ENCODE results near the gene SPAG6. TPM values are rescaled to one million over a fixed set of nuclear protein-coding genes. Genes with fewer than 3 reads are reported as not detected.

Gene SPAG6
- total and polyA plus RNA-seq, 2 of the 8 experiments (the other 6 are each of a cell fraction or from before 2014, with no cell fraction given) = 0.14 TPM; not detected in 1

DNA sequence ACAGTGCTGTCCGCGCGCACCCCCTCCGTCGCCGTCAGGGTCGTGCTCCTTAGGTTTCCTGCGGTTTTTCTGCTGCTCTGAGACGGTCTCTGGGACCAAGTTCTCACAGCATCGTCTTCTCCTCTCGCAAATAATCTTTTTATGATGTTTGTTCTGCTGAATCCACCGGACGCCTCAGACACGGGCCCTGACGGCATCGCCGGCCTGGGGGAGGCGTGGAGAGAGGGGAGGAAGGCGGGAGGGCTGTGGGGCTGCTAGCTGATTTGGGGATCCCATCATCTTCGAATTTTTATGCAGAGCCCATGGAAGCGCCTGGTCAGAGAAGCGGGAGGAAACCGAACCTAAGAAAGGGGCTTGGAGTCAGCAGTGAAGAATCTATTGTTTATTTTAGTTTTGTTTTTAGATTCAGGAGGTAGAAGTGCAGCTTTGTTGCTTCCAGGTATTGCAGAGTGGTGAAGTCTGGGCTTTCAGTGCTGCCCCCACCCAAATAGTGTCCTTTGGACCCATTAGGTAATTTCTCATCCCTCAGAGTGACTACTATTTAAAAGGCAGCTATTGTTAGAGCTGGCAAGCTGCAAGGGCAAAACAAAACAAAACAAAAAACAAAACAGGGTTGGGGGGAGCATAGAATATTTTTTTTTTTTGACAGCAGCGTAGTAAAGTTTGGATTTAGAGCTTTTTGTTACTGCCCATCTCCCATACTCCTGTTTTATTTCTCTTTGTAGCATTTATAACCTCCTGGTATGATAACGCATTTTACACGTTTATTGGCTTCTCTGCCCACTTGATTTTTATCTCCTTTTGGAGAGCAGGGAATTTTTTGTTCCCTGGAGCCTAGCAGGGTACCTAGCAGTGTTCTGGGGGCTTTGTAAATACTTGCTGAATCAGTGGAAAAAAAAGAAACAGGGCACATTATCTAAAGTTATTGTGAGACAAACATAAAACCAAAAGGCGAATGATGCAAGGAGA is 92.6 kb downstream of the SPAG6 start:
- Histone ChIP-seq H2AFZ (ENCODE audit: low read length) (peak overlapping the region; percentile 64; the same call in 1 of the 2 replicates), H3K27me3 (replicated peaks in 1 of 4; ENCODE audit: control insufficient read depth in 3 of 4, extremely low read depth in 1 of 4, insufficient read depth in 3 of 4, low read length in 3 of 4) (peaks cover 21 to 56% (median 45%) of the 10 kb centered on the region in 4 experiments)
- FAIRE-seq = no peak

More for the DNA sequence above, 92.6 kb downstream of the SPAG6 start:
- Histone ChIP-seq H2BK12ac (ENCODE audit: low read depth, low read length) (no peak overlapping the region), H3K23me2 (ENCODE audit: low read depth, low read length) (peaks cover 11% of the 10 kb centered on the region; the same call in 1 of the 2 replicates), H3K4ac (replicated peaks; ENCODE audit: insufficient read length, low read depth, low read length) (no peak overlapping the region), H3K14ac (ENCODE audit: insufficient read length) (no peak overlapping the region), H3K4me1 (replicated peaks in 1 of 4; ENCODE audit: control insufficient read depth in 3 of 4, insufficient read depth in 4 of 4, low read length in 3 of 4) (peaks cover 0 to 6% (median 2%) of the 10 kb centered on the region in 4 experiments; a peak in 4 of 7 replicates), H3K27ac (ENCODE audit: low read depth, low read length) (no peak overlapping the region), H3K36me3 (ENCODE audit: control insufficient read depth in 2 of 4, insufficient read depth in 4 of 4, low read length in 3 of 4) (peaks cover 0 to 3% (median 0%) of the 10 kb centered on the region in 4 experiments; a peak in 1 of 8 replicates), H3K18ac (ENCODE audit: extremely low read depth, low read length) (peak overlapping the region; percentile 27; the same call in 1 of the 2 replicates), H3K9me3 (ENCODE audit: insufficient read depth in 2 of 2, low read depth in 1 of 2, low read length in 1 of 2) (no peaks in the 10 kb centered on the region), H2BK20ac (ENCODE audit: low read length) (no peak overlapping the region), H3K9ac (replicated peaks in 1 of 4; ENCODE audit: extremely low read depth in 1 of 4, low read depth in 3 of 4, low read length in 3 of 4) (peak overlapping the region in 3 of 4 experiments; percentile 44 to 63 (median 59); a peak in 5 of 7 replicates), H3K79me2 (ENCODE audit: control insufficient read depth in 1 of 2, insufficient read depth in 2 of 2, low read length in 2 of 2) (no peaks in the 10 kb centered on the region), H4K91ac (replicated peaks; ENCODE audit: insufficient read length, low read length) (no peak overlapping the region), H2BK5ac (ENCODE audit: low read depth, low read length) (no peak overlapping the region), H3K79me1 (ENCODE audit: low read depth, low read length) (no peaks in the 10 kb centered on the region), H4K8ac (ENCODE audit: extremely low read depth, insufficient read depth, low read length) (no peak overlapping the region), H3K23ac (ENCODE audit: insufficient read length) (no peak overlapping the region), H2BK15ac (ENCODE audit: low read length) (no peak overlapping the region), H2AK5ac (ENCODE audit: low read depth, low read length) (no peak overlapping the region), H2BK120ac (replicated peaks; ENCODE audit: low read depth, low read length) (no peak overlapping the region), H3K56ac (replicated peaks; ENCODE audit: insufficient read length, low read depth, low read length) (no peak overlapping the region), H3K4me3 (ENCODE audit: extremely low read depth in 1 of 4, insufficient read depth in 2 of 4, low read depth in 3 of 4, low read length in 4 of 4) (peak overlapping the region; percentile 38 to 71 (median 66)), H3K4me2 (ENCODE audit: insufficient read depth in 1 of 2, low read depth in 2 of 2, low read length in 2 of 2) (peak overlapping the region; percentile 87 to 98), H4K5ac (ENCODE audit: insufficient read length, low read depth, low read length) (no peak overlapping the region), H4K20me1 (replicated peaks in 1 of 2; ENCODE audit: control insufficient read depth in 1 of 2, insufficient read depth in 2 of 2, low read length in 2 of 2) (peaks cover 0 to 4% of the 10 kb centered on the region in 2 experiments)
- no peak for DNase-seq (ENCODE audit: low read depth in 1 of 2, low spot score in 2 of 2)
- CTCF ChIA-PET (ENCODE audit: partially characterized antibody) = interaction anchor here (0.7 to 2.2 kb wide), 4 partner anchors 12 to 694 kb away, joined by 3 to 7 read pairs (median 3); partner anchors contain the start of gene SPAG6
- POLR2A ChIA-PET (ENCODE audit: partially characterized antibody) = interaction anchor here (1.1 to 2.3 kb wide), 5 partner anchors 8 to 134 kb away, joined by 3 to 5 read pairs (median 3); no protein-coding TSS in a partner anchor
- TF ChIP-seq SUZ12 (IDR thresholded peaks at IDR 0.05; ENCODE audit: low read length) (peak; percentile 78; the same call in 1 of the 2 replicates), EZH2 (IDR thresholded peaks at IDR 0.05; ENCODE audit: low read depth, low read length, severe bottlenecking) (peak; percentile 50), ASH2L (IDR thresholded peaks at IDR 0.05; ENCODE audit: low read length) (no peak), RXRA (IDR thresholded peaks at IDR 0.05; ENCODE audit: insufficient read depth, low read depth, low read length) (no peak), KDM4A (IDR thresholded peaks at IDR 0.05; ENCODE audit: low read depth, low read length, severe bottlenecking) (peak; percentile 55), RNF2 (IDR thresholded peaks at IDR 0.05; ENCODE audit: borderline replicate concordance, low read depth, low read length, missing control alignments, poor library complexity, severe bottlenecking) (peak; percentile 49), BACH1 (IDR thresholded peaks at IDR 0.05; ENCODE audit: low read length) (no peak)
- TF ChIP-seq, protein P1, sequence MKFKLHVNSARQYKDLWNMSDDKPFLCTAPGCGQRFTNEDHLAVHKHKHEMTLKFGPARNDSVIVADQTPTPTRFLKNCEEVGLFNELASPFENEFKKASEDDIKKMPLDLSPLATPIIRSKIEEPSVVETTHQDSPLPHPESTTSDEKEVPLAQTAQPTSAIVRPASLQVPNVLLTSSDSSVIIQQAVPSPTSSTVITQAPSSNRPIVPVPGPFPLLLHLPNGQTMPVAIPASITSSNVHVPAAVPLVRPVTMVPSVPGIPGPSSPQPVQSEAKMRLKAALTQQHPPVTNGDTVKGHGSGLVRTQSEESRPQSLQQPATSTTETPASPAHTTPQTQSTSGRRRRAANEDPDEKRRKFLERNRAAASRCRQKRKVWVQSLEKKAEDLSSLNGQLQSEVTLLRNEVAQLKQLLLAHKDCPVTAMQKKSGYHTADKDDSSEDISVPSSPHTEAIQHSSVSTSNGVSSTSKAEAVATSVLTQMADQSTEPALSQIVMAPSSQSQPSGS (IDR thresholded peaks at IDR 0.05; ENCODE audit: low read length) = no peak
- 9% methylated on average over 26 of the region's 27 CpGs; no CpG with 5 or more reads in 1 of the 2 experiments for WGBS, 2 experiments (ENCODE audit: extremely low coverage in 1 of 2, insufficient coverage in 1 of 2, insufficient read length in 1 of 2, insufficient replicate concordance in 2 of 2, low coverage in 1 of 2, low lambda C conversion rate in 2 of 2, missing lambda C conversion rate in 1 of 2)

All from H1 (cell line).